ENCODE results near the gene MAP3K12. TPM values are rescaled to one million over a fixed set of nuclear protein-coding genes. Genes with fewer than 3 reads are reported as not detected.

The MAP3K12 gene
- total and polyA plus RNA-seq, 2 donors = 8.3 to 16.3 TPM

GRCh38 chr12:53514628-53515290 is 15.5 kb upstream of the MAP3K12 start:
- Histone ChIP-seq H3K9me3 (ENCODE audit: control insufficient read depth in 2 of 2, insufficient read depth in 1 of 2, low read length in 1 of 2) (no peaks in the 10 kb centered on the region), H3K27me3 (ENCODE audit: control insufficient read depth in 2 of 2, insufficient read depth in 1 of 2, low read length in 1 of 2) (no peaks in the 10 kb centered on the region), H3K36me3 (ENCODE audit: control insufficient read depth in 2 of 2, insufficient read depth in 2 of 2, low read length in 1 of 2) (peaks cover 58 to 81% of the 10 kb centered on the region in 2 donors), H3K27ac (ENCODE audit: low read depth in 1 of 2, low read length in 1 of 2) (no peak overlapping the region), H3K4me1 (ENCODE audit: control insufficient read depth in 2 of 2, insufficient read depth in 2 of 2, low read length in 2 of 2) (no peaks in the 10 kb centered on the region), H3K4me3 (ENCODE audit: low read length in 2 of 2) (no peak overlapping the region)
- WGBS = 97% methylated on average over 6 of the region's 6 CpGs
- DNase-seq (ENCODE audit: low read depth in 6 of 9, low spot score in 9 of 9) = no peak

GRCh38 chr12:53513712-53514410 is 14.6 kb upstream of the MAP3K12 start:
- Histone ChIP-seq H3K4me3 (ENCODE audit: low read length in 2 of 2) (no peak overlapping the region), H3K27ac (ENCODE audit: low read depth in 1 of 2, low read length in 1 of 2) (no peak overlapping the region), H3K36me3 (ENCODE audit: control insufficient read depth in 2 of 2, insufficient read depth in 2 of 2, low read length in 1 of 2) (peaks cover 54 to 72% of the 10 kb centered on the region in 2 donors), H3K27me3 (ENCODE audit: control insufficient read depth in 2 of 2, insufficient read depth in 1 of 2, low read length in 1 of 2) (no peaks in the 10 kb centered on the region), H3K9me3 (ENCODE audit: control insufficient read depth in 2 of 2, insufficient read depth in 1 of 2, low read length in 1 of 2) (no peaks in the 10 kb centered on the region), H3K4me1 (ENCODE audit: control insufficient read depth in 2 of 2, insufficient read depth in 2 of 2, low read length in 2 of 2) (peaks cover under 1 to 1% of the 10 kb centered on the region in 2 donors)
- DNase-seq (ENCODE audit: low read depth in 6 of 9, low spot score in 9 of 9) = no peak
- WGBS = 91% methylated on average over 6 of the region's 6 CpGs

- Histone ChIP-seq H3K4me1 (ENCODE audit: control insufficient read depth in 2 of 2, insufficient read depth in 2 of 2, low read length in 2 of 2) (peaks cover 2 to 7% of the 10 kb centered on the region in 2 donors), H3K4me3 (ENCODE audit: low read length in 2 of 2) (no peak overlapping the region), H3K9me3 (ENCODE audit: control insufficient read depth in 2 of 2, insufficient read depth in 1 of 2, low read length in 1 of 2) (no peaks in the 10 kb centered on the region), H3K27me3 (ENCODE audit: control insufficient read depth in 2 of 2, insufficient read depth in 1 of 2, low read length in 1 of 2) (no peaks in the 10 kb centered on the region), H3K36me3 (ENCODE audit: control insufficient read depth in 2 of 2, insufficient read depth in 2 of 2, low read length in 1 of 2) (peaks cover 50 to 69% of the 10 kb centered on the region in 2 donors), H3K27ac (ENCODE audit: low read depth in 1 of 2, low read length in 1 of 2) (no peak overlapping the region)
- 97% methylated on average over 9 of the region's 9 CpGs for WGBS
- DNase-seq (ENCODE audit: low read depth in 6 of 9, low spot score in 9 of 9) = no peak
These were observed 11.0 kb upstream of the MAP3K12 start for GRCh38 chr12:53510181-53510812.

GRCh38 chr12:53508534-53509170 is 9.4 kb upstream of the MAP3K12 start:
- Histone ChIP-seq H3K36me3 (ENCODE audit: control insufficient read depth in 2 of 2, insufficient read depth in 2 of 2, low read length in 1 of 2) (peaks cover 47 to 63% of the 10 kb centered on the region in 2 donors), H3K27ac (ENCODE audit: low read depth in 1 of 2, low read length in 1 of 2) (peak overlapping the region in 1 of 2 donors; percentile 18), H3K4me1 (ENCODE audit: control insufficient read depth in 2 of 2, insufficient read depth in 2 of 2, low read length in 2 of 2) (peaks cover 2 to 7% of the 10 kb centered on the region in 2 donors), H3K4me3 (ENCODE audit: low read length in 2 of 2) (no peak overlapping the region), H3K27me3 (ENCODE audit: control insufficient read depth in 2 of 2, insufficient read depth in 1 of 2, low read length in 1 of 2) (no peaks in the 10 kb centered on the region), H3K9me3 (ENCODE audit: control insufficient read depth in 2 of 2, insufficient read depth in 1 of 2, low read length in 1 of 2) (no peaks in the 10 kb centered on the region)
- 42% methylated on average over 7 of the region's 7 CpGs for WGBS
- peak; percentile 52 to 92 (median 80) for DNase-seq (ENCODE audit: low read depth in 6 of 9, low spot score in 9 of 9)

GRCh38 chr12:53507603-53507885 is 8.3 kb upstream of the MAP3K12 start:
- no peak for DNase-seq (ENCODE audit: low read depth in 6 of 9, low spot score in 9 of 9)
- H3K27me3 ChIP-seq (ENCODE audit: control insufficient read depth in 2 of 2, insufficient read depth in 1 of 2, low read length in 1 of 2) = no peaks in the 10 kb centered on the region
- H3K36me3 ChIP-seq (ENCODE audit: control insufficient read depth in 2 of 2, insufficient read depth in 2 of 2, low read length in 1 of 2) = peaks cover 42 to 52% of the 10 kb centered on the region in 2 donors
- H3K9me3 ChIP-seq (ENCODE audit: control insufficient read depth in 2 of 2, insufficient read depth in 1 of 2, low read length in 1 of 2) = no peaks in the 10 kb centered on the region
- no peak overlapping the region for H3K27ac ChIP-seq (ENCODE audit: low read depth in 1 of 2, low read length in 1 of 2)
- peaks cover 2 to 9% of the 10 kb centered on the region in 2 donors for H3K4me1 ChIP-seq (ENCODE audit: control insufficient read depth in 2 of 2, insufficient read depth in 2 of 2, low read length in 2 of 2)
- 96% methylated on average over 4 of the region's 4 CpGs for WGBS
- H3K4me3 ChIP-seq (ENCODE audit: low read length in 2 of 2) = no peak overlapping the region

GRCh38 chr12:53506881-53507602 is 7.8 kb upstream of the MAP3K12 start, which contains the start of gene NPFF:
TSS of gene NPFF (minus strand) at chr12:53507484. CDS start at chr12:53507474, 10 bp downstream.
- WGBS = 98% methylated on average over 9 of the region's 9 CpGs
- no peak for DNase-seq (ENCODE audit: low read depth in 6 of 9, low spot score in 9 of 9)
- no peaks in the 10 kb centered on the region for H3K9me3 ChIP-seq (ENCODE audit: control insufficient read depth in 2 of 2, insufficient read depth in 1 of 2, low read length in 1 of 2)
- no peak within 1 kb of the TSS for H3K4me3 ChIP-seq (ENCODE audit: low read length in 2 of 2)
- no peak within 1 kb of the TSS for H3K27ac ChIP-seq (ENCODE audit: low read depth in 1 of 2, low read length in 1 of 2)
- H3K27me3 ChIP-seq (ENCODE audit: control insufficient read depth in 2 of 2, insufficient read depth in 1 of 2, low read length in 1 of 2) = no peaks in the 10 kb centered on the region
- peaks cover 38 to 47% of the 10 kb centered on the region in 2 donors for H3K36me3 ChIP-seq (ENCODE audit: control insufficient read depth in 2 of 2, insufficient read depth in 2 of 2, low read length in 1 of 2)
- peaks cover 5 to 14% of the 10 kb centered on the region in 2 donors for H3K4me1 ChIP-seq (ENCODE audit: control insufficient read depth in 2 of 2, insufficient read depth in 2 of 2, low read length in 2 of 2)

GRCh38 chr12:53506450-53506785 is 7.2 kb upstream of the MAP3K12 start:
- Histone ChIP-seq H3K36me3 (ENCODE audit: control insufficient read depth in 2 of 2, insufficient read depth in 2 of 2, low read length in 1 of 2) (peaks cover 32 to 40% of the 10 kb centered on the region in 2 donors), H3K27me3 (ENCODE audit: control insufficient read depth in 2 of 2, insufficient read depth in 1 of 2, low read length in 1 of 2) (no peaks in the 10 kb centered on the region), H3K27ac (ENCODE audit: low read depth in 1 of 2, low read length in 1 of 2) (no peak overlapping the region), H3K9me3 (ENCODE audit: control insufficient read depth in 2 of 2, insufficient read depth in 1 of 2, low read length in 1 of 2) (no peaks in the 10 kb centered on the region), H3K4me1 (ENCODE audit: control insufficient read depth in 2 of 2, insufficient read depth in 2 of 2, low read length in 2 of 2) (peaks cover 11 to 20% of the 10 kb centered on the region in 2 donors), H3K4me3 (ENCODE audit: low read length in 2 of 2) (no peak overlapping the region)
- DNase-seq (ENCODE audit: low read depth in 6 of 9, low spot score in 9 of 9) = no peak
- 91% methylated on average over 2 of the region's 2 CpGs for WGBS

GRCh38 chr12:53505555-53506449 is 6.5 kb upstream of the MAP3K12 start:
- H3K36me3 ChIP-seq (ENCODE audit: control insufficient read depth in 2 of 2, insufficient read depth in 2 of 2, low read length in 1 of 2) = peaks cover 30 to 36% of the 10 kb centered on the region in 2 donors

More at GRCh38 chr12:53505555-53506449, 6.5 kb upstream of the MAP3K12 start:
- no peaks in the 10 kb centered on the region for H3K9me3 ChIP-seq (ENCODE audit: control insufficient read depth in 2 of 2, insufficient read depth in 1 of 2, low read length in 1 of 2)
- whole genome bisulfite sequencing = 97% methylated on average over 19 of the region's 19 CpGs
- H3K4me1 ChIP-seq (ENCODE audit: control insufficient read depth in 2 of 2, insufficient read depth in 2 of 2, low read length in 2 of 2) = peaks cover 11 to 20% of the 10 kb centered on the region in 2 donors
- H3K27ac ChIP-seq (ENCODE audit: low read depth in 1 of 2, low read length in 1 of 2) = no peak overlapping the region
- no peak for DNase-seq (ENCODE audit: low read depth in 6 of 9, low spot score in 9 of 9)
- H3K27me3 ChIP-seq (ENCODE audit: control insufficient read depth in 2 of 2, insufficient read depth in 1 of 2, low read length in 1 of 2) = no peaks in the 10 kb centered on the region
- H3K4me3 ChIP-seq (ENCODE audit: low read length in 2 of 2) = no peak overlapping the region

Data from thymus (tissue), 11 donors.